Mesangial cell (primary cell): Measurements from ENCODE around the gene GHRHR. TPM values are rescaled to one million over a fixed set of nuclear protein-coding genes. Genes with fewer than 3 reads are reported as not detected.

Experiments used
- total RNA-seq: library from RNA; depleted of rRNA; stranded (reverse); fragments of >200 nt; gene quantifications from 2 replicates; pipeline ENCODE4 v1.2.3, GENCODE V29; 2015

Gene GHRHR
- total RNA-seq: not detected in 2 replicates

GRCh38 chr7:30963842-30964241 is at the start of gene GHRHR:
TSS of gene GHRHR (plus strand) at chr7:30963953. CDS start at chr7:30964069, 116 bp downstream.

Other genes with a start within 250 kb of the GHRHR start
- gene INMT, start 211.8 kb upstream of the GHRHR start, total RNA-seq: 0.13 TPM in 1 of 2 replicates, not detected in the other
- 3.7 and 3.8 TPM in 2 replicates for gene MINDY4, start 192.5 kb upstream of the GHRHR start, total RNA-seq
- gene AQP1, start 52.1 kb upstream of the GHRHR start, total RNA-seq: 0.49 and 10.3 TPM in 2 replicates
- not detected in 2 replicates for gene ADCYAP1R1, start 88.4 kb downstream of the GHRHR start, total RNA-seq